LNCAP (cell line): ENCODE results near the gene CFP.

Experiments used
- CTCF ChIP-seq: fragments of 450-650 bp; IDR thresholded peaks from 2 replicates; pipeline ENCODE4 v1.5.1; 2017; ENCODE audit warnings: mild to moderate bottlenecking

CFP gene

GRCh38 chrX:47574076-47574546 is 55.6 kb downstream of the CFP start:
- TF ChIP-seq CTCF: no peak

GRCh38 chrX:47573341-47574075 is 56.2 kb downstream of the CFP start:
- TF ChIP-seq CTCF: no peak
